ENCODE measurements around the gene OR2V2.
"Not testable (repeated sequence)": the region's sequence is repeated elsewhere in the genome, so short reads cannot be mapped to it uniquely, and the experiment has no call there.

Gene OR2V2

GRCh38 chr5:181158869-181159268 lies 11.5 kb downstream of the OR2V2 start:
- no peak overlapping the region for H3K4me3 ChIP-seq (ENCODE audit: low read depth, low read length)
- no peak for TF ChIP-seq CTCF (IDR thresholded peaks at IDR 0.05; ENCODE audit: low read depth, low read length)
- no peaks in the 10 kb centered on the region for H3K36me3 ChIP-seq
- DNase-seq: no peak
- peaks cover 3% of the 10 kb centered on the region; the same call in 1 of the 2 replicates for H3K9me3 ChIP-seq
- peaks cover 5% of the 10 kb centered on the region for H3K27me3 ChIP-seq
- peaks cover 10% of the 10 kb centered on the region for H3K4me1 ChIP-seq

GRCh38 chr5:181159286-181160151 lies 12.1 kb downstream of the OR2V2 start:
- Histone ChIP-seq H3K4me3 (ENCODE audit: low read depth, low read length) (no peak overlapping the region), H3K4me1 (peaks cover 10% of the 10 kb centered on the region), H3K9me3 (peaks cover 3% of the 10 kb centered on the region; the same call in 1 of the 2 replicates), H3K27me3 (peaks cover 5% of the 10 kb centered on the region), H3K36me3 (no peaks in the 10 kb centered on the region)
- DNase-seq: peak; percentile 91
- TF ChIP-seq CTCF (IDR thresholded peaks at IDR 0.05; ENCODE audit: low read depth, low read length): peak; percentile 92

GRCh38 chr5:181160152-181160754 lies 12.9 kb downstream of the OR2V2 start:
- peak; percentile 73 for DNase-seq
- Histone ChIP-seq H3K27me3 (peaks cover 5% of the 10 kb centered on the region), H3K4me3 (ENCODE audit: low read depth, low read length) (peak overlapping the region; percentile 46), H3K9me3 (peaks cover 3% of the 10 kb centered on the region; the same call in 1 of the 2 replicates), H3K4me1 (peaks cover 10% of the 10 kb centered on the region), H3K36me3 (no peaks in the 10 kb centered on the region)
- no peak for TF ChIP-seq CTCF (IDR thresholded peaks at IDR 0.05; ENCODE audit: low read depth, low read length)

GRCh38 chr5:181160755-181161533 lies 13.6 kb downstream of the OR2V2 start:
- H3K4me1 ChIP-seq: not testable (repeated sequence)
- peak overlapping the region; percentile 36 for H3K4me3 ChIP-seq (ENCODE audit: low read depth, low read length)
- DNase-seq: peak; percentile 81

GRCh38 chr5:181161534-181162175 lies 14.3 kb downstream of the OR2V2 start:
- no peak for DNase-seq

More at GRCh38 chr5:181160755-181161533, 13.6 kb downstream of the OR2V2 start:
- H3K9me3 ChIP-seq, H3K36me3 ChIP-seq, H3K27me3 ChIP-seq: not testable (repeated sequence)

More at GRCh38 chr5:181161534-181162175, 14.3 kb downstream of the OR2V2 start:
- Histone ChIP-seq H3K4me1 (peaks cover 10% of the 10 kb centered on the region), H3K9me3 (peaks cover 3% of the 10 kb centered on the region; the same call in 1 of the 2 replicates), H3K36me3 (no peaks in the 10 kb centered on the region), H3K27me3 (peaks cover 5% of the 10 kb centered on the region), H3K4me3 (ENCODE audit: low read depth, low read length) (peak overlapping the region; percentile 36)
- TF ChIP-seq CTCF (IDR thresholded peaks at IDR 0.05; ENCODE audit: low read depth, low read length): no peak

Measured in BE2C (cell line).